Retinal pigment epithelial cell (primary cell): Measurements from ENCODE around the gene STK17B.

Experiments
- DNase-seq: peaks from one replicate; pipeline ENCODE4 v3.0.0-alpha.2; 2010; ENCODE audit warnings: low read depth
- H3K4me3 ChIP-seq: 2 replicates; pipeline ENCODE4 v1.5.1; 2011; ENCODE audit warnings: mild to moderate bottlenecking, low read length, control low read depth, moderate library complexity
- TF ChIP-seq, protein P1 (sequence below): conservative IDR thresholded peaks from 2 replicates; pipeline ENCODE4 v1.5.1; 2011; ENCODE audit warnings: low read depth, low read length, control low read depth, inconsistent platforms

Gene STK17B

DNA sequence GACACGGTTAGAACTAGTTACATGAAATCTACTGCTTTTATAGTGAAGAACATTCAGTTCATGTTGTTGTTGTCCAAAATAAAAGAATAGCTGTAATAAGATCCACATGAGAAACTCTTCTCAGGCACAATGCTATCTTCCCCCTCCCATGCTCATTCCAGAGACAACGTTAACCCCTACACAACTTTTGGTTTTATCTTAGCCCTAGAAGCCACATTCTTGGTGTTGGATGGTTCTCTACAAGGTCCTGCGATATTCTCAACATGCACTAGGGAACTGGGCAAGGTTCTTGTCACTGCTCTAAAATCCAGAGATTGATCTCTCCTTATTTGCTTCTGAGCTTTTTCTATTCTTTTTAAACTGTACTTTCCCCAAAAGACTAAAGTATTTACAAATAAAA is 51.5 kb downstream of the STK17B start:
- DNase-seq = no peak
- no peak overlapping the region for H3K4me3 ChIP-seq
- TF ChIP-seq, protein P1, sequence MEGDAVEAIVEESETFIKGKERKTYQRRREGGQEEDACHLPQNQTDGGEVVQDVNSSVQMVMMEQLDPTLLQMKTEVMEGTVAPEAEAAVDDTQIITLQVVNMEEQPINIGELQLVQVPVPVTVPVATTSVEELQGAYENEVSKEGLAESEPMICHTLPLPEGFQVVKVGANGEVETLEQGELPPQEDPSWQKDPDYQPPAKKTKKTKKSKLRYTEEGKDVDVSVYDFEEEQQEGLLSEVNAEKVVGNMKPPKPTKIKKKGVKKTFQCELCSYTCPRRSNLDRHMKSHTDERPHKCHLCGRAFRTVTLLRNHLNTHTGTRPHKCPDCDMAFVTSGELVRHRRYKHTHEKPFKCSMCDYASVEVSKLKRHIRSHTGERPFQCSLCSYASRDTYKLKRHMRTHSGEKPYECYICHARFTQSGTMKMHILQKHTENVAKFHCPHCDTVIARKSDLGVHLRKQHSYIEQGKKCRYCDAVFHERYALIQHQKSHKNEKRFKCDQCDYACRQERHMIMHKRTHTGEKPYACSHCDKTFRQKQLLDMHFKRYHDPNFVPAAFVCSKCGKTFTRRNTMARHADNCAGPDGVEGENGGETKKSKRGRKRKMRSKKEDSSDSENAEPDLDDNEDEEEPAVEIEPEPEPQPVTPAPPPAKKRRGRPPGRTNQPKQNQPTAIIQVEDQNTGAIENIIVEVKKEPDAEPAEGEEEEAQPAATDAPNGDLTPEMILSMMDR = no peak

DNA sequence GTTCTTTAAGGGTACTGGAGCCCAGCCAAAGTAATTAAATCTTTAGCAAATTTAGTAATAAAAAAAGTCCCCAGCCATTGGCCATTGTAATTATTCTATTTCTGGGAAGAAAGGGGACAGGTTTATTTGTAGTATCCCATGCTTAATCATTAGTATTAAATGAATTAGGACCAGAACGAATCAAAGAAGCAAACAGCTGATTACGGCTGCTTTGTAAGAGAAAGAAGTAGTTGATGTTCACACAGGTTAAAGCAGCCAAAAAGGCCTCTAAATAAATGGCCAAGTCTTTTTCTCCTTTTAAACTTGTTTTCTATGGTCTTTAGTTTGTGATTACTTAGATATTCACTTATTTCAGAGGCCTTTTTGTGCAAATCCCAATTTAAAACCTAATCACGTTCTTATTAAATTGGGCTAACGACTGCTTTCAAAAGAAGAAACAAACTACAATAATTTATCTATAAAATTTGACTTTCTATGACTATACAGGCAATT is 54.1 kb downstream of the STK17B start:
- no peak for DNase-seq
- TF ChIP-seq, protein P1 = no peak
- no peak overlapping the region for H3K4me3 ChIP-seq

DNA sequence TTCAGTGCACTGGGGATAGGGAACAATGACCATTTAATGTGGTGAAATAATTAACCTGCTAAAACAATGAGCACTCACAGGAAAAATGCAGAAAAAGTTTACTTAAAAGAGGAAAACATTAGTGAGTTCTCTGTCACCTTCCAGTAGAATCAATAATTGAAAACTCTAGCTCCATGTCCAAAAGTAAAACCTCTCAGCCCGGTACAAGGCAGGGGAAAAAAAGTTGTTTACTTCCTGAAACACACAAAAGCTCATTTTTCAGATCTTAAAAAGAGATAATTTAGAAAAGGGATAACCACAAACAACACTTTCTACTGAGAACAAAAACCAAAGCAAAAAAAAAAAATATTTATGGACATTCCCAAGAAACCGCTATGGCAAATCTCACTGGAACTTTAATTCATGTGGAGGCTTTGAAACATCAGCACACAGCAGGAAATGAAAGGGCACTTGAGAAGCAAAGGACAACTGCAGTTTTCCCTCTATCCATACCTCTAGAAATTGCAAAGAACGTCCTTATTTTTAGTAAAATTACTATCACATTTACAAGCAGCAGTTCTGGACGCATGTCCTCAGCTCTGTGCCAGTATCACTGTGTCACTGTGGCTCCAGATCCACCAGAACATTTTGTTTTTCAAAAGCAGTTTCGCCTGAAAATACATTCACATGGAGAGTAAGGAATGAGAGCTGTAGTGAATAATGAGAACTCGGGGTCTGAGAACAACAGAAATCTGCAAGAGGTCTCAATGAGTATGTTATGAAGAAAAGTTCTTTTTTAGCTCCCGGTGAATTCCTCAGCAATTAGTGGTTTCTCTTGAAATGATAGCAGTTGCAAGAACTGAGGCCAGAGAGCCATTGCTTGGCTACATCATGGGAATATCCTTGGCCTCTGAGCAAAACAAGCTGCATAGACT is 58.1 kb downstream of the STK17B start:
- peak; percentile 35 for DNase-seq
- H3K4me3 ChIP-seq = no peak overlapping the region
- TF ChIP-seq, protein P1 = no peak

DNA sequence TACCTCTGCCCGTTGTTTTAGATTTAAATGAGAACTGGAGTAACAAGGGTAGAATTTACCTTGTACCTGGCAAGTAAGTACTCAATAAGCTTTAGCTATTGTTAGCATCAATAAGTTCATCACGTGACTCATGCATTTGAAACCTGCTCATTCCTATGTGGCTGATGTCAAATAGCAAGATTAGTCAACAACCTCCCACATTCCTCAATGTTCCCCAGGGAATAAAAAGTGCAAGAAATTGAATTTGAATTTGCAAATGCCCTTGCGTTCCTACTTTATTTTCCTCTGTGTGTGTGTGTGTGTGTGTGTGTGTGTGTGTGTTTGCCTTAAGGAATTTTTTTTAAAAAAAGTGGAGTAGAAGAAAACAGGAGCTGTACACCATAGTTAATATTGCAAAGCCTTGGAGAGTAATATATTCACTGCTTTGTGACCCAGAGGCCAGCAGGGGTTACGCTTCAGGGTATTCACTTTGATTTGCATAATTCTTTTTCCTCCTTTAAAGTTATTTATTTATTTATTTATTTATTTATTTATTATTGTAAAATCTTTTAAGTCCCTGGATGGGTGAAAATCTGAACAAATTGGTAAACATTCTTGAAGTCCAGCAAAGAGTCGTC is 58.9 kb downstream of the STK17B start:
- peak; percentile 61 for DNase-seq
- TF ChIP-seq, protein P1 = no peak
- no peak overlapping the region for H3K4me3 ChIP-seq

DNA sequence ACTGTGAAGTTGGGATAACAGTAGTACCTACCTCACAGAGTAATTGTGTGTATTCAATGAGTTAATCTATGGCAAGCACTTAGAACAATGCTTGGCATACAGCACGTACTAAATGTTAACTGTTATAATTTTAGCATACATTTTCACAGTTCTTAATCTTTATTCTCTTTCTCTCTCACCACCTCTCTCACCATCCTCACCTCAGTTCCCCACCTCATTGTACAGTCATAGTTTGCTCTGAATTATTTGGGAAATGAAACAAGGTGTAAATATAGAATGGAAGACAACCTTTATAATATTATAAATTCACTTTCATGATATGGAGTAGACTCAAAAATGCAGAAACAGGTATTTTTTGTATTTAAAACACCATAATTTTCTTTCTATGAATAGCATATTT is 62.8 kb downstream of the STK17B start:
- TF ChIP-seq, protein P1 = no peak
- DNase-seq = no peak
- no peak overlapping the region for H3K4me3 ChIP-seq

DNA sequence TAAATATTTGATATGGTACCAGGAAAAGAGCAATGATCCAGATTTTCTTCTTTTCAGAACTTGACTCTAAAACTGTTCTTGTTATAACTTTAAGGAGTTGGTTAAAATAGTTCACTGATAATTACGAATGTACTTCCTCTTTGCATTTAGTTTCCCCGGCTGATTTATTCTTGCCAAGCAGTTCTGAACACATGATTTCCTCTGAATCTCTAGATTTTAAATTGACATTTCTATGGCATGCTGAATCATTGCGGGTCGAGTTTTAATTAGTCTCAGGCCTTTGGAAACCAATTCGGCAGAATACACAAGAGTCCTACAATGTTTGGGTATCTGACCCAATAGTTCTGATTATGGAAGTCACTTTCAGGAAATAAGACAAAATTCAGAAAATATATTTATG is 65.4 kb downstream of the STK17B start:
- H3K4me3 ChIP-seq = no peak overlapping the region
- TF ChIP-seq, protein P1 = no peak
- DNase-seq = no peak

DNA sequence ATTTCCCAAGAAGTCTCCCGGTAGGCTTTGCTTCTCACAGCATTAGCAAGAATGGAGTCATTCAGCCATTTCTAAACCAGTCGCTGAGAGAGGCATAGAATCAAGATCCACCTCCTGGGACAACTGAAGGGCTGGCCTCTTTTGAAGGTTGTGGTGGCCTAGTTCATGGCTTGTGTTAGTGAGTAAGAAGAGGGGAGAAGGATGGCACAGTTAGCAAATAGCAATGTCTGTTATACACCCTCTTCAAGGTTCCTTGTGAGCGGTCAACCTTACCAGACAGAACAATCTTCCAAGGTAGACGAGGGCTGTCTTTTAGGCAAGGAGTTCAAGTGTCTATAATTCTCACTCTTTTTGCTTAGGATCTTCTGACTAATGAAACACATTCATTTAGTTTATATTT is 67.3 kb downstream of the STK17B start:
- TF ChIP-seq, protein P1 = no peak
- no peak for DNase-seq
- no peak overlapping the region for H3K4me3 ChIP-seq
